AG04449 (cell line): ENCODE measurements around the gene SLC4A4.

Experiments used
- CTCF ChIA-PET: fragments of 350-600 bp; formaldehyde crosslinking; extraction: SDS; loops from one replicate; lab custom pipeline; 2021; ENCODE audit warnings: antibody characterized with exemption; lab: Yijun Ruan, JAX
- POLR2A ChIA-PET: fragments of 400-600, 350-600 bp; formaldehyde crosslinking; extraction: SDS; loops from one replicate; lab custom pipeline; 2020; ENCODE audit warnings: antibody characterized with exemption, inconsistent platforms; lab: Yijun Ruan, JAX
- DNase-seq: peaks from one replicate; pipeline ENCODE4 v3.0.0-alpha.2; 2010; ENCODE audit warnings: low read depth, low spot score
- H3K4me3 ChIP-seq: 2 replicates; pipeline ENCODE4 v1.5.1; 2011; ENCODE audit warnings: low read depth, mild to moderate bottlenecking, control low read depth, low read length
- CTCF ChIP-seq: IDR thresholded peaks from one replicate; pipeline ENCODE4 v1.5.1; 2011; ENCODE audit warnings: mild to moderate bottlenecking, moderate library complexity, low read length, control low read depth, inconsistent platforms; ENCODE audit not compliant: insufficient read depth; ENCODE audit errors: missing control alignments

SLC4A4 gene

GRCh38 chr4:71545168-71545567 is 206.3 kb downstream of the SLC4A4 start:
- ChIA-PET POLR2A (no interaction called here), CTCF (no interaction called here)
- peak; percentile 75 for DNase-seq
- no peak for TF ChIP-seq CTCF
- no peak overlapping the region for H3K4me3 ChIP-seq

GRCh38 chr4:71549516-71550160 is 210.8 kb downstream of the SLC4A4 start:
- CTCF ChIA-PET: interaction anchor here (1.5 to 3.1 kb wide), 6 partner anchors 13 to 366 kb away, joined by 3 to 25 read pairs (median 13); no protein-coding TSS in a partner anchor

GRCh38 chr4:71550220-71551165 is 211.7 kb downstream of the SLC4A4 start:
- POLR2A ChIA-PET: no interaction called here
- DNase-seq: peak; percentile 44
- no peak overlapping the region for H3K4me3 ChIP-seq
- TF ChIP-seq CTCF: no peak
- CTCF ChIA-PET: interaction anchor here (0.8 to 3.1 kb wide), 20 partner anchors 14 to 899 kb away, joined by 3 to 25 read pairs (median 4); no protein-coding TSS in a partner anchor

More at GRCh38 chr4:71549516-71550160, 210.8 kb downstream of the SLC4A4 start:
- POLR2A ChIA-PET: no interaction called here
- no peak overlapping the region for H3K4me3 ChIP-seq
- no peak for DNase-seq
- no peak for TF ChIP-seq CTCF

- H3K4me3 ChIP-seq: no peak overlapping the region
- DNase-seq: no peak
- ChIA-PET CTCF (interaction anchor here (0.6 to 2.4 kb wide), 19 partner anchors 10 to 864 kb away, joined by 3 to 27 read pairs (median 3); no protein-coding TSS in a partner anchor), POLR2A (no interaction called here)
- peak; percentile 63 for TF ChIP-seq CTCF
Observed at GRCh38 chr4:71553605-71554004, 214.8 kb downstream of the SLC4A4 start.

GRCh38 chr4:71554025-71554424 is 215.2 kb downstream of the SLC4A4 start:
- ChIA-PET POLR2A (no interaction called here), CTCF (interaction anchor here (0.6 to 2.4 kb wide), 17 partner anchors 10 to 865 kb away, joined by 3 to 27 read pairs (median 3); no protein-coding TSS in a partner anchor)
- no peak overlapping the region for H3K4me3 ChIP-seq
- TF ChIP-seq CTCF: no peak
- DNase-seq: no peak

GRCh38 chr4:71558248-71558647 is 219.4 kb downstream of the SLC4A4 start:
- ChIA-PET POLR2A (no interaction called here), CTCF (no interaction called here)
- no peak for DNase-seq
- H3K4me3 ChIP-seq: no peak overlapping the region
- no peak for TF ChIP-seq CTCF
